GM18868 (cell line): ENCODE results near the gene ORMDL2.
"Not testable (repeated sequence)": the region's sequence is repeated elsewhere in the genome, so short reads cannot be mapped to it uniquely, and the experiment has no call there.

Source experiments
- ATAC-seq: cut with Tn5 transposase; IDR thresholded peaks from one replicate; pipeline ENCODE4 v1.9.1; 2021; ENCODE audit warnings: mild to moderate bottlenecking, moderate library complexity; ENCODE audit not compliant: unreplicated experiment

Gene ORMDL2

DNA sequence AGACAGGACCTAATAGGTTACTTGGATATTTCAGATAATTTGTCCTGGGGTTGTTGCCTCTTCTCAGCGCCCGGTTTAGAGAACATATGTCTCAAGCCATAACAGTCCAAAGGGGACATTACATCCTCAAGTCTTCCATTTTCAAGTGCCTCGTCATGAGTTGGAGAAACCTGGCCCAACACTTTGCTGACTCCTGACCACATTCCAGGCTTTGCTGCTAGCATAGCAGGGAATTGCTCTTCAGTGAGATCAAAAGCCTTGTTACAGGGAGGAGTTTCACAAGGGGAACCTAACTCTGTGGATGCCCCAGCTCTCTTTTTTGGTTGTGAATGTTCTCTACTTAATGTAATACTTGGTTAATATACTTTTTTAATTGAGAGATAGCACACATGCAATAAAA, 33.1 kb downstream of the ORMDL2 start:
- no peak for ATAC-seq

DNA sequence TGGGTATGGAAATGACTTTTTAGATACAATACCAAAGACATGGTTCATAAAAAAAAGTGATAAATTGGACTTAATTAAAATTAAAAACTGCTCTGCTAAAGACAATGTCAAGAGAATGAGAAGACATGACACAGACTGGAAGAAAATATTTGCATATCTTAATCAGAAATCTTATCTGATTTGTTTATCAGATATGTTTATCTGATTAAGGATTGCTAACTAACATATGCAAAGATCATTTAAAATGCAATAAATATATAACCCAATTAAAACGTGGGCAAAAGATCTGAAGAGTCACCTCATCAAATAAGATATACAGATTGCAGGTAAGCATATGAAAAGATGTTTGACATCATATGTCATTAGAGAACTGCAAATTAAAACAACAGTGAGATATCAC, 34.9 kb downstream of the ORMDL2 start:
- ATAC-seq, result no peak

DNA sequence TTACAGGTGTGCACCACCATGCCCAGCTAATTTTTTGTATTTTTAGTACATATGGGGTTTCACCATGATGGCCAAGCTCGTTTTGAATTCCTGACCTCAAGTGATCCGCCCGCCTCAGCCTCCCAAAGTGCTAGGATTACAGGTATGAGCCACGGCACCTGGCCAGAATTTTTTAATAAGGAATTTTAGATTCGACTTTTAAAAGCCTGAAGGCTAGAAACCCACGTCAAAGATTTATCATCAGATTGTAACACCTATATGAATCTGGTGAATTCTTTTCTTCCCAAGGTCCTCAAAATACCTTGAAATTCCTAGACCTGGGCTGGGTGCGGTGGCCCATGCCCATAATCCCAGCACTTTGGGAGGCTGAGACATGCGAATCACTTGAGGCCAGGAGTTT, 43.6 kb downstream of the ORMDL2 start:
- ATAC-seq, result no peak

DNA sequence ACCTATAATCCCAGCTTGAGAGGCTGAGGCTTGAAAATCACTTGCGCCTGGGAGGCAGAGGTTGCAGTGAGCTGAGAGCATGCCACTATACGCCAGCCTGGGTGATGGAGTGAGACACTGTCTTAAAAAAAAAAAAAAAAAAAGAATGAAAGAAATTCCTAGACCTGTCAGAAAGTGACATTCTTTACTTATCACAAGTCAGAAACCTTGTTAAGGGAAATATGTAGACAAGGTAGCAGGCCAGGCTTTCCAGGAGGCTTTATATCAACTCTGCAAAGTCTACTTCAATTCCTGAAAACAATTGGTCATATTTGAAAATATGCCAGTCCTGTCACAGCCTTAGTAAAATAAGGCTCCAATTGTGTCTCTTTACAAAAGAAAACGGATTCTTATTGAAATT, 44.0 kb downstream of the ORMDL2 start:
- no peak for ATAC-seq

DNA sequence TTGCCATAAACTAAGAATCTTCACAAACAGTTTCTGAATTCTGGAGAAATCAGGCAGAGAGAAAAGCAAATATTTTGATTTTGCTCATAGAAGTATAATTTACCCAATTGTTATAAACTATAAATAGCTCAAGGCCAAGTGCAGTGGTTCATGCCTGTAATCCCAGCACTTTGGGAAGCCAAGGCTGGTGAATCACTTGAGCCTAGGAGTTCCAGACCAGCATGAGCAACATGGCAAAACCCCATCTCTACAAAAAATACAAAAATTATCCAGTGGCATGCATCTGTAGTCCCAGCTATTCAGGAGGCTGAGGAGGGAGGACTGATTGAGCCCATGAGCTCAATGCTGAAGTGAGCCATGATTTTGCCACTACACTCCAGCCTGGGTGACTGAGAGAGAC, 44.4 kb downstream of the ORMDL2 start:
- no peak for ATAC-seq

DNA sequence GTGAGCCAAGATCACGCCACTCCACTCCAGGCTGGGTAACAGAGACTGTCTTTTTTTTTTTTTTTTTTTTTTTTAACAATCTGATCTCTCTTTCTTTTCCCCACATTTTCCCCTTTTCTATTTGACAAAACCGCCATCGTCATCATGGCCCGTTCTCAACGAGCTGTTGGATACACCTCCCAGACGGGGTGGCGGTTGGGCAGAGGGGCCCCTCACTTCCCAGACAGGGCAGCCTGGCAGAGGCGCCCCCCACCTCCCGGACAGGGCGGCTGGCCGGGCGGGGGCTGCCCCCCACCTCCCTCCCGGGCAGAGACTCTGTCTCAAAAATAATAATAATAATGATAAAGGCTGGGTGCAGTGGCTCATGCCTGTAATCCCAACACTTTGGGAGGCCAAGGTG, 45.1 kb downstream of the ORMDL2 start:
- ATAC-seq, result not testable (repeated sequence)

DNA sequence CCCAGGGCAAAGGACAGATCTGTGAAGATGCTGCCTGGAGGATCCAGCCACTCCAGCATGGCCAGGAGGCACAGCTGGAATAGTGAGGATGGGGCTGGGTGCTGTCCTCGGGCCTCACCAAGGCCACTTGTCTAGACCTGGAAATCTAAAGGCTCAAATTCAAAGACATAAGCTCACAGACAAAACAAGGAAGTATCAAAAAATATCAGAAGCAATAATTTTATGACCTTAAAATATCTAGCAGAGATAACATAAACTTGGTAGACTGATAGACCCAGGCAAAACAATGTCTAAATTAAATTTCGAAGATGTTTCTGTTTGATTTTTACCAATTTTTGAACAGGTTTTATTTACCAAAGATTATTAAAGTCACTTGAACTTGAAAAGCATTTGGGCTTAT, 47.5 kb downstream of the ORMDL2 start:
- ATAC-seq, result no peak

DNA sequence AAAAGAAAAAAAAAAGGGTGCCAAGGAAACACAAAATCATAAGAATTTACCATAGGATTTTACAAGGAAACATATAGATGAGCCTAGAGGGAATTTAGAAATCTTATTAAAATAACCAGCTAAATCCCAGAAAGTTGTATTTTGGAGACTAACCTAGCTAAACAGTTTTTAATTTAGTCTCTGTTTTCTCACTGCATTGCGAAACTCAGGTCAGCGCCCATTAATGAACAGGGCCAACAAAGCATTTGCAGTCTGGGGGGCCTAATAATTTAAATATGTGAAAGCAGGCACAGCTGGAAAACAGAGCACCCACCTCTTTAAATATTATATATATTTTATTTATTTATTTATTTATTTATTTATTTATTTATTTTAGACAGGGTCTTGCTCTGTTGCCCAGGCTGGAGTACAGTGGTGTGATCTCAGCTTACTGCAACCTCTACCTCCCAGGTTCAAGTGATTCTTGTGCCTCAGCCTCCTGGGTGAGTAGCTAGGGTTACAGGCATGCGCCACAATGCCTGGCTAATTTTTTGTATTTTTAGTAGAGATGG, 48.7 kb downstream of the ORMDL2 start:
- ATAC-seq, result not testable (repeated sequence)
